NT2/D1 (cell line): Measurements from ENCODE around the gene PITPNM3.

Experiments used
- SUZ12 ChIP-seq: IDR thresholded peaks from 2 replicates; pipeline ENCODE4 v1.6.1; 2011; ENCODE audit not compliant: insufficient read length, insufficient read depth; ENCODE audit errors: extremely low read depth
- YY1 ChIP-seq: IDR thresholded peaks from 2 replicates; pipeline ENCODE4 v1.6.1; 2011; ENCODE audit not compliant: insufficient read length, insufficient read depth
- ZNF274 ChIP-seq: IDR thresholded peaks from 2 replicates; pipeline ENCODE4 v1.6.1; 2011; ENCODE audit warnings: mild to moderate bottlenecking, low read depth, low read length

GRCh38 chr17:6502871-6503509 lies 53.4 kb downstream of the PITPNM3 start:
- TF ChIP-seq SUZ12 (no peak), ZNF274 (no peak), YY1 (no peak)
